ENCODE data around the gene FREM1.

GRCh38 chr9:14924230-14925219, 14.3 kb upstream of the FREM1 start:
- TF ChIP-seq EP300 (IDR thresholded peaks at IDR 0.05; ENCODE audit: low read depth) = no peak
- TF ChIP-seq CTCF (IDR thresholded peaks at IDR 0.05) = no peak
- TF ChIP-seq POLR2A (IDR thresholded peaks at IDR 0.05) = no peak
- no peak for TF ChIP-seq POLR2AphosphoS5 (IDR thresholded peaks at IDR 0.05)
